Aorta (tissue), 4 donors: ENCODE results near the gene NES. TPM values are rescaled to one million over a fixed set of nuclear protein-coding genes. Genes with fewer than 3 reads are reported as not detected.

Experiments used
- polyA plus RNA-seq, 2 donors: library from polyadenylated mRNA; stranded (reverse); fragments of 200-250 nt; gene quantifications; one replicate each; pipeline ENCODE4 v1.2.3, GENCODE V29; 2013
- total RNA-seq, 2 donors: library from RNA; stranded (reverse); fragmentation: NEBNext Ultra II Directional; extraction: Animal tissue kit (Norgen Biotek cat#: 25700); gene quantifications; one replicate each; pipeline ENCODE4 v1.2.1, GENCODE V29; 2021
- donor health status: healthy with polysubstance abuse.
- donor health status: Bipolar disorder and iron deficiency.
- donor health status: DM: no; HTN: no; CAD: no.
- donor health status: DM: yes; HTN: yes; CAD: no.

Gene NES
- total and polyA plus RNA-seq, 4 donors = 5.5 to 57.2 (median 28.0) TPM

Other genes with a start within 250 kb of the NES start
- gene MEF2D, start 176.6 kb downstream of the NES start, total RNA-seq = 10 to 100 TPM; 82.1 to 95.8 TPM
- 10 to 100 TPM in 1 of 2 donors, 1 to 10 TPM in 1; 8.1 to 27.4 TPM for gene MEF2D, start 176.6 kb downstream of the NES start, polyA plus RNA-seq
- gene IQGAP3, start 104.8 kb downstream of the NES start, total RNA-seq = 1 to 10 TPM in 1 of 2 donors, under 1 TPM in 1; 0.58 to 2.3 TPM
- gene IQGAP3, start 104.8 kb downstream of the NES start, polyA plus RNA-seq = under 1 TPM; 0.10 to 0.38 TPM
- under 1 TPM in 1 of 2 donors, not detected in 1; 0.36 TPM for gene TTC24, start 97.7 kb downstream of the NES start, total RNA-seq
- gene TTC24, start 97.7 kb downstream of the NES start, polyA plus RNA-seq = not detected
- gene NAXE, start 85.6 kb downstream of the NES start, total RNA-seq = 10 to 100 TPM; 41.5 to 46.0 TPM
- 10 to 100 TPM; 67.7 to 69.4 TPM for gene NAXE, start 85.6 kb downstream of the NES start, polyA plus RNA-seq
- gene GPATCH4, start 75.9 kb downstream of the NES start, total RNA-seq = 10 to 100 TPM; 15.6 to 24.0 TPM
- gene GPATCH4, start 75.9 kb downstream of the NES start, polyA plus RNA-seq = 10 to 100 TPM; 12.2 to 22.4 TPM
- gene HAPLN2, start 58.0 kb downstream of the NES start, total RNA-seq = under 1 TPM; 0.39 to 0.94 TPM
- gene HAPLN2, start 58.0 kb downstream of the NES start, polyA plus RNA-seq = under 1 TPM in 1 of 2 donors, not detected in 1; 0.13 TPM
- gene BCAN, start 35.3 kb downstream of the NES start, total RNA-seq = under 1 TPM in 1 of 2 donors, not detected in 1; 0.36 TPM
- gene BCAN, start 35.3 kb downstream of the NES start, polyA plus RNA-seq = under 1 TPM in 1 of 2 donors, not detected in 1; 0.95 TPM
- 10 to 100 TPM in 1 of 2 donors, 1 to 10 TPM in 1; 3.8 to 34.4 TPM for gene CRABP2, start 28.2 kb upstream of the NES start, total RNA-seq
- gene CRABP2, start 28.2 kb upstream of the NES start, polyA plus RNA-seq = 1 to 10 TPM; 6.5 to 7.8 TPM
- gene METTL25B, start 51.1 kb upstream of the NES start, total RNA-seq = 10 to 100 TPM; 20.7 to 33.6 TPM
- 10 to 100 TPM; 24.2 to 46.2 TPM for gene METTL25B, start 51.1 kb upstream of the NES start, polyA plus RNA-seq
- gene ISG20L2, start 51.4 kb upstream of the NES start, total RNA-seq = 10 to 100 TPM; 20.6 to 26.9 TPM
- gene ISG20L2, start 51.4 kb upstream of the NES start, polyA plus RNA-seq = 10 to 100 TPM; 11.7 to 20.2 TPM
- 10 to 100 TPM; 44.0 to 46.1 TPM for gene MRPL24, start 63.7 kb upstream of the NES start, total RNA-seq
- 10 to 100 TPM; 68.5 to 73.1 TPM for gene MRPL24, start 63.7 kb upstream of the NES start, polyA plus RNA-seq
- 100 to 1,000 TPM; 106 to 135 TPM for gene HDGF, start 74.3 kb upstream of the NES start, total RNA-seq
- 100 to 1,000 TPM in 1 of 2 donors, 10 to 100 TPM in 1; 94.9 to 126 TPM for gene HDGF, start 74.3 kb upstream of the NES start, polyA plus RNA-seq
- gene PRCC, start 90.1 kb upstream of the NES start, total RNA-seq = 10 to 100 TPM; 41.0 to 50.2 TPM
- 10 to 100 TPM; 17.2 to 43.5 TPM for gene PRCC, start 90.1 kb upstream of the NES start, polyA plus RNA-seq
- gene SH2D2A, start 139.4 kb upstream of the NES start, total RNA-seq = 1 to 10 TPM; 2.7 to 2.9 TPM
- under 1 TPM in 1 of 2 donors, not detected in 1; 0.38 TPM for gene SH2D2A, start 139.4 kb upstream of the NES start, polyA plus RNA-seq
- gene INSRR, start 181.7 kb upstream of the NES start, total RNA-seq = under 1 TPM in 1 of 2 donors, not detected in 1; 0.51 TPM
- gene INSRR, start 181.7 kb upstream of the NES start, polyA plus RNA-seq = not detected
- 1 to 10 TPM; 1.2 to 3.5 TPM for gene NTRK1, start 183.5 kb upstream of the NES start, total RNA-seq
- gene NTRK1, start 183.5 kb upstream of the NES start, polyA plus RNA-seq = under 1 TPM; 0.50 to 0.56 TPM
- gene PEAR1, start 216.3 kb upstream of the NES start, total RNA-seq = 10 to 100 TPM; 17.4 to 32.9 TPM
- 10 to 100 TPM in 1 of 2 donors, 1 to 10 TPM in 1; 5.6 to 46.6 TPM for gene PEAR1, start 216.3 kb upstream of the NES start, polyA plus RNA-seq
- gene LRRC71, start 243.2 kb upstream of the NES start, total RNA-seq = 1 to 10 TPM in 1 of 2 donors, under 1 TPM in 1; 0.42 to 1.3 TPM
- 1 to 10 TPM in 1 of 2 donors, not detected in 1; 2.4 TPM for gene LRRC71, start 243.2 kb upstream of the NES start, polyA plus RNA-seq